K562 (cell line): ENCODE measurements around the gene CD300LB. TPM values are rescaled to one million over a fixed set of nuclear protein-coding genes. Genes with fewer than 3 reads are reported as not detected.
A peak's percentile ranks its signal among the peaks of the same experiment; 100 is the strongest.

Experiments used
- ATAC-seq: fragments of 200-7000 bp; cut with Tn5 transposase; 3 replicates; pipeline ENCODE4 v1.9.1; 2020; ENCODE audit warnings: moderate library complexity
- BruUV-seq: library from RNA; stranded (reverse); fragments of 400-500 nt; replicated peaks from 2 replicates; lab custom pipeline; 2021; lab: Mats Ljungman, UMichigan
- CTCF ChIA-PET: fragments of 300-600 bp; formaldehyde crosslinking; extraction: SDS; loops from one replicate; lab custom pipeline; 2021; ENCODE audit warnings: low intra/inter-chr PET ratio; lab: Yijun Ruan, JAX
- POLR2A ChIA-PET: fragments of 300-600, 350-650 bp; sonication (Branson Sonifier 250); formaldehyde crosslinking; extraction: SDS; loops from one replicate; lab custom pipeline; 2021; ENCODE audit warnings: antibody characterized with exemption, inconsistent platforms; lab: Yijun Ruan, JAX
- DNase-seq, 4 experiments: peaks; one replicate each; pipeline versions ENCODE4 v3.0.0 to v3.0.0-alpha.2; 2011 to 2018; ENCODE audit warnings: low spot score in 3 of 4, mixed read lengths in 3 of 4; ENCODE audit errors: extremely low read depth in 1 of 4
- FAIRE-seq: peaks from 2 replicates; lab custom pipeline; 2011; peaks lifted over from hg19 to GRCh38; lab: Jason Lieb, UNC
- H2AFZ ChIP-seq: 2 replicates; pipeline ENCODE4 v1.6.0; 2011; ENCODE audit warnings: low read depth, low read length, control low read depth, inconsistent platforms
- H3K27ac ChIP-seq: fragments of 200-600 bp; 3 replicates; pipeline ENCODE4 v1.8.0; 2011; ENCODE audit warnings: low read depth, mild to moderate bottlenecking, control low read depth, inconsistent platforms, low read length, moderate library complexity, mixed read lengths; ENCODE audit errors: extremely low read depth
- H3K27me3 ChIP-seq, 2 experiments: fragments of 300-600 bp in 1 of 2; 2 replicates in 1 of 2; 3 replicates in 1 of 2; pipeline versions ENCODE4 v1.6.0 to v1.8.0; 2011; ENCODE audit warnings: inconsistent platforms in 2 of 2, low read length in 2 of 2, mild to moderate bottlenecking in 1 of 2, mixed read lengths in 1 of 2, moderate library complexity in 1 of 2; ENCODE audit not compliant: control insufficient read depth in 2 of 2, insufficient read depth in 2 of 2
- H3K36me3 ChIP-seq: fragments of 300-600 bp; 3 replicates; pipeline ENCODE4 v1.8.0; 2011; ENCODE audit warnings: mild to moderate bottlenecking, low read length, inconsistent platforms; ENCODE audit not compliant: control insufficient read depth, insufficient read depth
- H3K4me1 ChIP-seq, 2 experiments: fragments of 200-600 bp in 1 of 2; replicated peaks in 1 of 2; 2 replicates in 1 of 2; 3 replicates in 1 of 2; pipeline versions ENCODE4 v1.5.1 to v1.8.0; 2011; ENCODE audit warnings: inconsistent platforms in 2 of 2, low read length in 2 of 2, mild to moderate bottlenecking in 1 of 2, mixed read lengths in 1 of 2, moderate library complexity in 1 of 2; ENCODE audit not compliant: control insufficient read depth in 2 of 2, insufficient read depth in 2 of 2
- H3K4me2 ChIP-seq: 2 replicates; pipeline ENCODE4 v1.6.1; 2011; ENCODE audit warnings: low read length, control low read depth, inconsistent platforms, mixed read lengths; ENCODE audit not compliant: insufficient read depth
- H3K4me3 ChIP-seq: fragments of 200-600 bp; sonication (generic), shearing (Covaris generic); 2 replicates; pipeline ENCODE4 v1.5.1; 2016; ENCODE audit warnings: control low read depth, inconsistent platforms
- H3K79me2 ChIP-seq: fragments of 200-600 bp; 3 replicates; pipeline ENCODE4 v1.8.0; 2011; ENCODE audit warnings: low read length, inconsistent platforms; ENCODE audit not compliant: control insufficient read depth, insufficient read depth
- H3K9ac ChIP-seq, 2 experiments: 2 replicates each; pipeline versions ENCODE4 v1.6.0 to v1.6.1; 2011; ENCODE audit warnings: low read depth in 2 of 2, low read length in 2 of 2, control low read depth in 1 of 2, inconsistent platforms in 1 of 2, mild to moderate bottlenecking in 1 of 2, mixed read lengths in 1 of 2; ENCODE audit not compliant: insufficient read depth in 1 of 2
- H3K9me1 ChIP-seq: one replicate; pipeline ENCODE4 v1.6.0; 2011; ENCODE audit warnings: inconsistent platforms, mild to moderate bottlenecking, low read length, moderate library complexity; ENCODE audit not compliant: control insufficient read depth, insufficient read depth
- H3K9me3 ChIP-seq: replicated peaks from 2 replicates; pipeline ENCODE4 v1.5.1; 2011; ENCODE audit warnings: low read depth, low read length, inconsistent platforms; ENCODE audit not compliant: control insufficient read depth, insufficient read depth
- H4K20me1 ChIP-seq: replicated peaks from 2 replicates; pipeline ENCODE4 v1.6.1; 2011; ENCODE audit warnings: low read length, inconsistent platforms, mixed read lengths; ENCODE audit not compliant: control insufficient read depth, insufficient read depth
- ARID1B ChIP-seq: fragments of 450-650 bp; IDR thresholded peaks from 2 replicates; pipeline ENCODE4 v1.6.1; 2016; ENCODE audit warnings: antibody characterized with exemption, mild to moderate bottlenecking, inconsistent platforms
- C11orf30 ChIP-seq: fragments of 450-650 bp; IDR thresholded peaks from 2 replicates; pipeline ENCODE4 v1.6.1; 2016; ENCODE audit warnings: low read depth, mild to moderate bottlenecking
- EHMT2 ChIP-seq: fragments of 450-650 bp; IDR thresholded peaks from 2 replicates; pipeline ENCODE4 v1.6.1; 2018; ENCODE audit warnings: antibody characterized with exemption
- ETV5 ChIP-seq: sonication (generic); formaldehyde crosslinking; IDR thresholded peaks from 2 replicates; pipeline ENCODE4 v1.4.0; 2020; ENCODE audit warnings: low read depth, mild to moderate bottlenecking, missing genetic modification reagents
- L3MBTL2 ChIP-seq: fragments of 450-650 bp; IDR thresholded peaks from 2 replicates; pipeline ENCODE4 v1.6.1; 2016; ENCODE audit warnings: mild to moderate bottlenecking, moderate library complexity
- NELFE ChIP-seq: IDR thresholded peaks from 2 replicates; pipeline ENCODE4 v1.6.1; 2011; ENCODE audit warnings: mild to moderate bottlenecking; ENCODE audit not compliant: insufficient read depth, insufficient read length
- NFYB ChIP-seq: IDR thresholded peaks from 2 replicates; pipeline ENCODE4 v1.6.1; 2011; ENCODE audit warnings: mild to moderate bottlenecking, moderate library complexity; ENCODE audit not compliant: insufficient read length; ENCODE audit errors: extremely low read depth
- RBFOX2 ChIP-seq: fragments of 200-400 bp; formaldehyde crosslinking; IDR thresholded peaks from 2 replicates; pipeline ENCODE4 v1.6.1; 2017; ENCODE audit warnings: low read depth, mild to moderate bottlenecking, low read length, moderate library complexity
- SUPT5H ChIP-seq: fragments of 450-650 bp; IDR thresholded peaks from 2 replicates; pipeline ENCODE4 v1.6.1; 2016
- ZNF12 ChIP-seq: sonication (generic); formaldehyde crosslinking; IDR thresholded peaks from 2 replicates; pipeline ENCODE4 v1.4.0; 2020; ENCODE audit warnings: mild to moderate bottlenecking, missing genetic modification reagents
- ZNF512 ChIP-seq: IDR thresholded peaks from 2 replicates; pipeline ENCODE4 v1.6.1; 2016; ENCODE audit warnings: missing genetic modification characterization, missing compliant biosample characterization
- WGBS: fragments of 100-300 bp; shearing (Covaris generic); methylation state at CpG from one replicate; pipeline ENCODE4 v1.1.6; 2016; ENCODE audit warnings: low coverage, mixed read lengths; ENCODE audit not compliant: insufficient coverage; ENCODE audit errors: missing lambda C conversion rate; 5-methylcytosine and 5-hydroxymethylcytosine counted together
- in situ Hi-C: fragments of 300-500 bp; cut with MboI; formaldehyde crosslinking; loops from 4 replicates; pipeline ENCODE4 v1.15.0; 2018; ENCODE audit warnings: inconsistent platforms, mixed read lengths
- intact Hi-C: fragments of 100-400 bp; cut with micrococcal nuclease; formaldehyde crosslinking; loops from 2 replicates; pipeline ENCODE4 v1.14.2; 2022
- polyA plus RNA-seq, 8 experiments: library from polyadenylated mRNA; depleted of rRNA in 4 of 8; stranded (reverse) in 5 of 8; unstranded in 3 of 8; fragments of >200 nt; fragmentation: Nextera tagmentation in 2 of 8; fragmentation: Illumina TruSeq in 1 of 8; extraction: Ambion mirVana in 2 of 8; extraction: Trizol in 1 of 8; gene quantifications; 2 replicates each; pipeline versions ENCODE4 v1.2.1 to v1.2.3, GENCODE V29; 2011 to 2014; ENCODE audit warnings: inconsistent platforms in 1 of 8, missing spikeins in 1 of 8
- total RNA-seq, 7 experiments: library from RNA; depleted of rRNA in 6 of 7; stranded (reverse); fragments of >200 nt in 6 of 7; fragmentation: Illumina TruSeq in 2 of 7; extraction: Trizol in 2 of 7; gene quantifications; 2 replicates each; pipeline versions ENCODE4 v1.2.1 to v1.2.3, GENCODE V29; 2011 to 2021; ENCODE audit warnings: low replicate concordance in 1 of 7
- TF ChIP-seq, protein P1 (sequence below), 2 experiments: fragments of 450-650 bp in 1 of 2; sonication (generic) in 1 of 2; formaldehyde crosslinking in 1 of 2; IDR thresholded peaks in 1 of 2; conservative IDR thresholded peaks in 1 of 2; 2 replicates each; pipeline versions ENCODE4 v1.6.1 to v1.8.1; 2016 to 2023; ENCODE audit warnings: mild to moderate bottlenecking in 2 of 2, moderate library complexity in 2 of 2, inconsistent platforms in 1 of 2, missing genetic modification reagents in 1 of 2

The CD300LB gene
- total and polyA plus RNA-seq, 9 of the 15 experiments (the other 6 are each of a cell fraction or from before 2014, with no cell fraction given), result not detected

- H3K9ac ChIP-seq, result no peak overlapping the region
- DNase-seq (no peak), ATAC-seq (no peak), FAIRE-seq (no peak)
- in situ Hi-C loops (no loop called here), intact Hi-C loops (no loop called here)
- H3K79me2 ChIP-seq, result no peaks in the 10 kb centered on the region
- no peak overlapping the region for H3K4me2 ChIP-seq
- no TSS peak for BruUV-seq
- H3K4me3 ChIP-seq, result no peak overlapping the region
- no peaks in the 10 kb centered on the region for H3K36me3 ChIP-seq
- no peak overlapping the region for H2AFZ ChIP-seq
- H3K9me3 ChIP-seq, result no peaks in the 10 kb centered on the region
- H3K27me3 ChIP-seq, result peaks cover 0 to 30% of the 10 kb centered on the region in 2 experiments; a peak in 4 of 5 replicates
- TF ChIP-seq C11orf30 (no peak), NELFE (no peak), ZNF512 (tag) (peak; percentile 91)
- H3K27ac ChIP-seq, result no peak overlapping the region
- WGBS, result 6% methylated on average over 2 of the region's 3 CpGs
- H3K9me1 ChIP-seq, result no peaks in the 10 kb centered on the region
- no peaks in the 10 kb centered on the region for H3K4me1 ChIP-seq
- POLR2A ChIA-PET, result no interaction called here
- CTCF ChIA-PET, result interaction anchor here (1.0 kb wide), 1 partner anchor 43 kb away, joined by 3 read pairs; no protein-coding TSS in a partner anchor
- H4K20me1 ChIP-seq, result no peaks in the 10 kb centered on the region; the same call in 1 of the 2 replicates
Observed at GRCh38 chr17:74536890-74537289, 5.6 kb upstream of the CD300LB start.

DNA sequence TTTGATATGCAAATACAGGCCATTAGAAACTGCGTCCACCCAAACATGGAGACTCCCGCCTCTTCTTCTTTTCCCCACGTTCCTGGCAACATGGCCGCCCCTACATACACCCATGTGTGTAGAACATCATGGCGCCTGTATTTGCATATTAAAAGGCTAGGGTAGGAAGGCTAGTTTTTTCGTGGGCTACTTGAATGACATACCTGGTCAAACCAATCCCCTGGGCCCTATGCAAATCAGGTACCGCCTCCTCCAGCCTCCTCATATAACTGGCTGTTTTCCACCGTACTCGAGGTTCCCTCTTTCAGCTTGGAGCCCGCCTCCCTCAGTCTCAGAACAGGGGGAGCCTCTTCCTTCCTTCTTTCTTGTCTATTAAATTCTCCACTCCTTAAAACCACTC lies 840 bp upstream of the CD300LB start:
- H3K4me3 ChIP-seq, result no peak overlapping the region
- ChIA-PET POLR2A (no interaction called here), CTCF (interaction anchor here (1.0 kb wide), 1 partner anchor 164 kb away, joined by 3 read pairs; the partner anchor contains the start of gene GPR142)
- H3K9ac ChIP-seq, result no peak overlapping the region
- FAIRE-seq (peak; percentile 67), DNase-seq (peak in 1 of 4 experiments; percentile 45), ATAC-seq (peak; percentile 90)
- H3K4me2 ChIP-seq, result no peak overlapping the region
- WGBS, result 2% methylated on average over 10 of the region's 10 CpGs
- no peak overlapping the region for H3K27ac ChIP-seq
- H2AFZ ChIP-seq, result peak overlapping the region; percentile 48
- H3K27me3 ChIP-seq, result peaks cover 3 to 28% of the 10 kb centered on the region in 2 experiments; a peak in 3 of 5 replicates
- in situ Hi-C loops, result no loop called here
- H3K9me3 ChIP-seq, result no peaks in the 10 kb centered on the region
- H3K36me3 ChIP-seq, result no peaks in the 10 kb centered on the region
- H3K9me1 ChIP-seq, result no peaks in the 10 kb centered on the region
- no peaks in the 10 kb centered on the region for H4K20me1 ChIP-seq
- no peaks in the 10 kb centered on the region; a peak in 1 of 5 replicates for H3K4me1 ChIP-seq
- BruUV-seq, result no TSS peak
- intact Hi-C loops, result loop anchor here (5.0 kb wide), 1 partner anchor 165 kb away; the partner anchor contains the start of gene GPR142
- H3K79me2 ChIP-seq, result no peaks in the 10 kb centered on the region
- TF ChIP-seq SUPT5H, result no peak
- TF ChIP-seq ARID1B, result no peak
- TF ChIP-seq L3MBTL2, result peak; percentile 61; the same call in 1 of the 2 replicates
- TF ChIP-seq, protein P1, sequence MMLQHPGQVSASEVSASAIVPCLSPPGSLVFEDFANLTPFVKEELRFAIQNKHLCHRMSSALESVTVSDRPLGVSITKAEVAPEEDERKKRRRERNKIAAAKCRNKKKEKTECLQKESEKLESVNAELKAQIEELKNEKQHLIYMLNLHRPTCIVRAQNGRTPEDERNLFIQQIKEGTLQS (IDR thresholded peaks at IDR 0.05), result no peak
- TF ChIP-seq, protein P1 (CRISPR knock-in tag; conservative IDR thresholded peaks at IDR 0.05), result no peak
- TF ChIP-seq RBFOX2, result no peak
- TF ChIP-seq ETV5 (CRISPR knock-in tag), result no peak
- TF ChIP-seq ZNF12 (CRISPR knock-in tag), result no peak
- peak; percentile 9 for TF ChIP-seq NFYB
- peak; percentile 44; the same call in 1 of the 2 replicates for TF ChIP-seq EHMT2
